OCI-LY1 (cell line): ENCODE measurements around the gene USP48.

Source experiments
- CTCF ChIP-seq: fragments of 200-600 bp; sonication (generic), shearing (Covaris generic); IDR thresholded peaks from 2 replicates; pipeline ENCODE4 v1.5.1; 2017; ENCODE audit warnings: mild to moderate bottlenecking, antibody characterized with exemption, low read length, moderate library complexity, mixed read lengths
- EZH2 ChIP-seq: fragments of 200-600 bp; sonication (generic), shearing (Covaris generic); IDR thresholded peaks from 2 replicates; pipeline ENCODE4 v1.8.0; 2017; ENCODE audit warnings: borderline replicate concordance, mixed run types, mild to moderate bottlenecking, antibody characterized with exemption, low read length, moderate library complexity, mixed read lengths

DNA sequence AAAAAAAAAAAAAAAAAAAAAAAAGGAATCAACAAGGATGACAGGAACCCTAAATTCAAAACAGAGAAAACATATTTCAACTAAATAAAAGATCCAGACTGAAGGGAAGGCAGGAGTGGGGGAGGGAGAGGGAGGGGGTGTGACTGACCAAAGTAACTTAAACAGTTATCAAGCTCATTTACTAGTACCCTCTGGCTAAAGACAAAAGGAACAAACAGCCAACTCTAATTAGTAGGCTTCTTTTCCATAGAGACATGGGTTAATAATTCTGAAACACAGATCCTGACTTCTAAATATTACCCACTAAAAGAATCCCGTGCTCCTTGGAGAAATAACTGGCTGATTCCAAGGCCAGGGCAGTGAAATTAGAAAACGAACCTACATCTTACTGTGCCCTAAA is 23.8 kb downstream of the USP48 start:
- TF ChIP-seq EZH2 (no peak), CTCF (no peak)
